PFSK-1 (cell line): Measurements from ENCODE around the gene CEP68.

ENCODE experiments used
- FOXP2 ChIP-seq: optimal IDR thresholded peaks from 2 replicates; pipeline ENCODE3; 2011; ENCODE audit warnings: borderline replicate concordance, control low read depth, inconsistent platforms; ENCODE audit not compliant: insufficient read depth; ENCODE audit errors: extremely low read length, extremely low read depth
- POLR2AphosphoS5 ChIP-seq: IDR thresholded peaks from 2 replicates; pipeline ENCODE4 v1.6.1; 2012; ENCODE audit warnings: low read depth, mild to moderate bottlenecking, control low read depth, low read length, moderate library complexity
- SIN3A ChIP-seq: IDR thresholded peaks from 2 replicates; pipeline ENCODE4 v1.6.1; 2012; ENCODE audit warnings: mild to moderate bottlenecking, low read length, moderate library complexity, borderline replicate concordance; ENCODE audit not compliant: insufficient read depth
- TAF1 ChIP-seq: IDR thresholded peaks from 2 replicates; pipeline ENCODE4 v1.6.1; 2012; ENCODE audit warnings: low read length, control low read depth, borderline replicate concordance; ENCODE audit not compliant: insufficient read depth
- TF ChIP-seq, protein P1 (sequence below), 2 experiments: IDR thresholded peaks; 2 replicates each; pipeline versions ENCODE4 v1.6.1 to v1.8.0; 2011 to 2012; ENCODE audit warnings: low read depth in 2 of 2, low read length in 2 of 2, control low read depth in 1 of 2, inconsistent platforms in 1 of 2, mild to moderate bottlenecking in 1 of 2, moderate library complexity in 1 of 2; ENCODE audit not compliant: insufficient read depth in 1 of 2

CEP68 gene

DNA sequence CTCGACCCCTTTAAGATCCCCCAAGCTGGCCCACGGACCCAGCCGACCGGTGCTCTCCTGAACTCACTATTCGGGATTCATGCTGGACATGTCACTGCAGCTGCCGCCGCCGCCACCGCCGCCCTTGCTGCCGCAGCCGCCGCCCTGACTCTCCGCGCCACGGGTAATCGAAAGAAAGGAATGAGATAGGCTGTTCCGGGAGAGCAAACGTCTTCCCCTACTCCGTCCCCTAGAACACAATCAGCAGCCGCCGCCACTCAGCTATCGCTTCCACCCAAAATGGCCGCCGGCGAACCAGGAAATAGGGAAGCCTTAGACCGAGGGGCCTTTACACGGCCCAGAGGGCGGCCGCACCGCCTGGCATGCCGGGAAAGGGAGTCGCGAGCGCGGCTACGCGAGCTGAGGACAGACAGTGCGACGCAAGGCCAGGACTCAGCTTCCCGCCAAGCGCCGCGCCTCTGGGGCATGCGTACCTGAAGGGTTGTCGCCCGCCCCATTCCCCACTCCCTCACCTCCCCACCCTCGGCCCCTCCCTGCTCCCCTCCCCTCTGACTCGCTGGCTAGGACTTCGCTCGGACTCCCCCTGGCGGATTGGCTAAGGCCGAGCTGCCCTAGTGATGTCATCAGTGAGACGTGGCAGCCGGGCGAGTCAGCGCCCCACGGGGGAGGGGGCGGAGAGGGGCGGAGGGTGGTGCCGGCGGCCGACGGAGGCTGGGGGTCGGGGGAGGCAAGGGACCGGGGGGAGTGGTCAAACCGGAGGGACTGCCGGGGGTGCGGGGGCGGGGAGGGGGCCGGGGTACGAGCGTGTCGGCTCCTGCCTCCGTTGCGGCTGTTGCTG is 73.8 kb downstream of the CEP68 start, which contains the start of gene RAB1A:
Gene RAB1A (minus strand): TSS at position 281 of the 838 bp plus-strand sequence. CDS start 191 bp downstream, at position 90.
- TF ChIP-seq FOXP2 (peak; percentile 75), POLR2AphosphoS5 (peak; percentile 74), TAF1 (peak; percentile 83; the same call in 1 of the 2 replicates), SIN3A (no peak; the same call in 1 of the 2 replicates)
- TF ChIP-seq, protein P1, sequence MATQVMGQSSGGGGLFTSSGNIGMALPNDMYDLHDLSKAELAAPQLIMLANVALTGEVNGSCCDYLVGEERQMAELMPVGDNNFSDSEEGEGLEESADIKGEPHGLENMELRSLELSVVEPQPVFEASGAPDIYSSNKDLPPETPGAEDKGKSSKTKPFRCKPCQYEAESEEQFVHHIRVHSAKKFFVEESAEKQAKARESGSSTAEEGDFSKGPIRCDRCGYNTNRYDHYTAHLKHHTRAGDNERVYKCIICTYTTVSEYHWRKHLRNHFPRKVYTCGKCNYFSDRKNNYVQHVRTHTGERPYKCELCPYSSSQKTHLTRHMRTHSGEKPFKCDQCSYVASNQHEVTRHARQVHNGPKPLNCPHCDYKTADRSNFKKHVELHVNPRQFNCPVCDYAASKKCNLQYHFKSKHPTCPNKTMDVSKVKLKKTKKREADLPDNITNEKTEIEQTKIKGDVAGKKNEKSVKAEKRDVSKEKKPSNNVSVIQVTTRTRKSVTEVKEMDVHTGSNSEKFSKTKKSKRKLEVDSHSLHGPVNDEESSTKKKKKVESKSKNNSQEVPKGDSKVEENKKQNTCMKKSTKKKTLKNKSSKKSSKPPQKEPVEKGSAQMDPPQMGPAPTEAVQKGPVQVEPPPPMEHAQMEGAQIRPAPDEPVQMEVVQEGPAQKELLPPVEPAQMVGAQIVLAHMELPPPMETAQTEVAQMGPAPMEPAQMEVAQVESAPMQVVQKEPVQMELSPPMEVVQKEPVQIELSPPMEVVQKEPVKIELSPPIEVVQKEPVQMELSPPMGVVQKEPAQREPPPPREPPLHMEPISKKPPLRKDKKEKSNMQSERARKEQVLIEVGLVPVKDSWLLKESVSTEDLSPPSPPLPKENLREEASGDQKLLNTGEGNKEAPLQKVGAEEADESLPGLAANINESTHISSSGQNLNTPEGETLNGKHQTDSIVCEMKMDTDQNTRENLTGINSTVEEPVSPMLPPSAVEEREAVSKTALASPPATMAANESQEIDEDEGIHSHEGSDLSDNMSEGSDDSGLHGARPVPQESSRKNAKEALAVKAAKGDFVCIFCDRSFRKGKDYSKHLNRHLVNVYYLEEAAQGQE (IDR thresholded peaks at IDR 0.05; ENCODE audit: insufficient read depth in 1 of 2, low read depth in 2 of 2, low read length in 2 of 2) = 0 out of 4 replicates have a peak, but pooled peaks of 1 of the 2 experiments have one; percentile 18

DNA sequence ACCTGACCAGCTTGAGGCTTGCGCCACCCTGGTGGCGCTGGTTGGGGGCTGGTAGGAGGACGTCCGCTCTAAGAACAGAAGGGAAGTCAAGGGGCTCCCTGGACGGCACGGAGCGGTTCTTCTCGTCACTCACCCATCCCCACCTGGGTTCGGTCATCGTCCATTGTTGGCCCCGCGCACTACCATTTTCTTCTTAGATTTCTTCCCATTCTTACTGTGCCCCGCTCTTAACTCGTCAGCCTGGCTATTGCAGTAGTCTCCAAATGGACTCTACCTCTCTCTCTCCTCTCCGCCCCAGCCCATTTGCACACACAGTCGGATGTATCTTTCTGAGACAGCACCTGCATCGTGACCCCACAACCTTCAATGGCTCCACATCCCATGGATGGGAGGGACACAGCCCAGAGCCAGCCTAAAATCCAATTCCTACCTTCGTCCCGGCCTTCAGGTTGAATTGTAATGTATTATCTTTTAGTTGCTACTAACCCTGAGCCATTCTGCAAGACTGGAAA is 74.5 kb downstream of the CEP68 start:
- TF ChIP-seq FOXP2 = no peak
- no peak; the same call in 1 of the 2 replicates for TF ChIP-seq POLR2AphosphoS5
- no peak for TF ChIP-seq TAF1

DNA sequence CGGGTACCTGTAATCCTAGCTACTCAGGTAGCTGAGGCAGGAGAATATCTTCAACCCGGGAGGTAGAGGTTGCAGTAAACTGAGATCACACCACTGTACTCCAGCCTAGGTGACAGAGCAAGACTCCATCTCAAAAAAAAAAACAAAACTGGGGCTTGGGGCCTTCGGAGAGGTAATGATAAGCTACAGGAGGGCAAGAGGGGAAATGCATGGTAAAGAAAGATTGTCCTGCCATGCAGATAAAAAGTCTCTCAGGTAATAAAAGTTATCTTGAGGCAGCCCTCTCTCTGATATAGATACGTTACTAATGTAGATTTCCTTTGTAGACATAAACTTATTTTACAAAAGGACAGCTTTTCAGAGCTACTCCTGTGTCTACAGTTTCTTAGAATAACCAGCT is 77.4 kb downstream of the CEP68 start:
- no peak for TF ChIP-seq SIN3A
- no peak for TF ChIP-seq TAF1
- no peak for TF ChIP-seq FOXP2
- TF ChIP-seq POLR2AphosphoS5 = no peak
- TF ChIP-seq, protein P1 (IDR thresholded peaks at IDR 0.05; ENCODE audit: insufficient read depth in 1 of 2, low read depth in 2 of 2, low read length in 2 of 2) = no peak

DNA sequence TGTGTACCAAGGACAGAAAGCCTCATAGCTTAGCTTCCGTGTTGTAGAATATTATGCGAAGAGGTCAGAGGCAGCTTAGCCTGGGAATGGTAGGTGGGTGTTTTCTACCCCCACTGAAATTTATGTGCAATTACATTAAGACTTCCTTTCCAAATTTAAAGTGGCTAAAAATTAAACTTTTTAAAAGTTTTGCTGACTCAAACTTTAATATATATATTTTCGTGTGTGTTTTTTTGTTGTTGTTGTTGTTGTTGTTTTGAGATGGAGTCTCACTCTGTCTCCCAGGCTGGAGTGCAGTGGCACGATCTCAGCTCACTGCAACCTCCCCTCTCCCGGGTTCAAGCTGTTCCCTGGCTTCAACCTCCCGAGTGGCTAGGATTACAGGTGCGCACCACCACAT is 77.9 kb downstream of the CEP68 start:
- TF ChIP-seq TAF1 (no peak), FOXP2 (no peak), POLR2AphosphoS5 (no peak), SIN3A (no peak)
- TF ChIP-seq, protein P1 (IDR thresholded peaks at IDR 0.05; ENCODE audit: insufficient read depth in 1 of 2, low read depth in 2 of 2, low read length in 2 of 2) = no peak

DNA sequence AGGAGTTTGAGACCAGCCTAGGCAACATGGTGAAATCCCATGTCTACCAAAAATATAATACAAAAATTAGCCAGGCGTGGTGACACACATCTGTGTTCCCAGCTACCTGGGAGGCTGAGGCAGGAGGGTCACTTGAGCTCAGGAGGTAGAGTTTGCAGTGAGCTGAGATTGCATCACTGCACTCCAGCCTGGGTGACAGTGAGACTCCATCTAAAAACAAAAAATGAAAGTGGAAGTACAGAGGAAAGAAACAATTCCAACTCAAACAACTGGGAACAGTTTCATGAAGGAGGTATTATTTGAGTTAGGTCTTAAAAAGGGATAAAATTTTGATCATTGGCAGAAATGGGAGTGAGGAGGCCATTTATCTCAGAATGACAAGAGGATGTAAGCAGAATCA is 80.0 kb downstream of the CEP68 start:
- TF ChIP-seq POLR2AphosphoS5 = no peak
- no peak for TF ChIP-seq TAF1
